Stimulated activated CD8-positive, alpha-beta memory T cell treated with anti-CD3 and anti-CD28 coated beads, Interleukin-4, amount 100 ng/mL, for 24 hours (primary cell): ENCODE measurements around the gene NDC1.

ENCODE experiments used
- DNase-seq: peaks from one replicate; pipeline ENCODE4 v3.0.0-alpha.2; 2020; ENCODE audit warnings: low read depth

The NDC1 gene

GRCh38 chr1:53730224-53730865 is 107.8 kb downstream of the NDC1 start:
- no peak for DNase-seq

GRCh38 chr1:53729456-53730223 is 108.5 kb downstream of the NDC1 start:
- DNase-seq, result no peak

- DNase-seq, result no peak
Measured at GRCh38 chr1:53728702-53729455, 109.2 kb downstream of the NDC1 start.

- DNase-seq, result no peak
Measured at GRCh38 chr1:53728196-53728595, 109.9 kb downstream of the NDC1 start.

- no peak for DNase-seq
Measured at GRCh38 chr1:53727461-53728092, 110.5 kb downstream of the NDC1 start.

GRCh38 chr1:53726009-53726600 is 112.0 kb downstream of the NDC1 start:
- DNase-seq, result no peak

- no peak for DNase-seq
Measured at GRCh38 chr1:53725238-53725689, 112.8 kb downstream of the NDC1 start.

GRCh38 chr1:53722025-53722424 is 116.1 kb downstream of the NDC1 start:
- DNase-seq, result no peak

- DNase-seq, result no peak
Measured at GRCh38 chr1:53721088-53721487, 117.0 kb downstream of the NDC1 start.

GRCh38 chr1:53719469-53719868 is 118.6 kb downstream of the NDC1 start:
- no peak for DNase-seq

GRCh38 chr1:53718443-53718842 is 119.7 kb downstream of the NDC1 start:
- no peak for DNase-seq

GRCh38 chr1:53717025-53717804 is 120.9 kb downstream of the NDC1 start:
- no peak for DNase-seq

GRCh38 chr1:53716150-53716549 is 121.9 kb downstream of the NDC1 start:
- DNase-seq, result no peak

GRCh38 chr1:53715478-53715877 is 122.6 kb downstream of the NDC1 start:
- DNase-seq, result no peak
